Measurements from ENCODE around the gene GALNT1. TPM values are rescaled to one million over a fixed set of nuclear protein-coding genes. Genes with fewer than 3 reads are reported as not detected.

Gene GALNT1
- total RNA-seq, 1 experiment from 2014 or later = 25.6 TPM

GRCh38 chr18:35689728-35690127, 108.2 kb downstream of the GALNT1 start:
- Histone ChIP-seq H3K27ac (ENCODE audit: low read depth, low read length, poor library complexity, severe bottlenecking) (no peak overlapping the region), H3K9me3 (ENCODE audit: low read depth, low read length, poor library complexity, severe bottlenecking) (no peaks in the 10 kb centered on the region), H3K4me1 (ENCODE audit: insufficient read depth, low read length, poor library complexity, severe bottlenecking) (no peaks in the 10 kb centered on the region), H3K36me3 (ENCODE audit: insufficient read depth, low read length, poor library complexity, severe bottlenecking) (no peaks in the 10 kb centered on the region), H3K4me3 (ENCODE audit: low read depth, low read length, poor library complexity, severe bottlenecking) (no peak overlapping the region), H3K27me3 (replicated peaks; ENCODE audit: insufficient read depth, low read depth, low read length, poor library complexity) (no peaks in the 10 kb centered on the region)
- CTCF ChIA-PET = no interaction called here
- TF ChIP-seq, protein P1, sequence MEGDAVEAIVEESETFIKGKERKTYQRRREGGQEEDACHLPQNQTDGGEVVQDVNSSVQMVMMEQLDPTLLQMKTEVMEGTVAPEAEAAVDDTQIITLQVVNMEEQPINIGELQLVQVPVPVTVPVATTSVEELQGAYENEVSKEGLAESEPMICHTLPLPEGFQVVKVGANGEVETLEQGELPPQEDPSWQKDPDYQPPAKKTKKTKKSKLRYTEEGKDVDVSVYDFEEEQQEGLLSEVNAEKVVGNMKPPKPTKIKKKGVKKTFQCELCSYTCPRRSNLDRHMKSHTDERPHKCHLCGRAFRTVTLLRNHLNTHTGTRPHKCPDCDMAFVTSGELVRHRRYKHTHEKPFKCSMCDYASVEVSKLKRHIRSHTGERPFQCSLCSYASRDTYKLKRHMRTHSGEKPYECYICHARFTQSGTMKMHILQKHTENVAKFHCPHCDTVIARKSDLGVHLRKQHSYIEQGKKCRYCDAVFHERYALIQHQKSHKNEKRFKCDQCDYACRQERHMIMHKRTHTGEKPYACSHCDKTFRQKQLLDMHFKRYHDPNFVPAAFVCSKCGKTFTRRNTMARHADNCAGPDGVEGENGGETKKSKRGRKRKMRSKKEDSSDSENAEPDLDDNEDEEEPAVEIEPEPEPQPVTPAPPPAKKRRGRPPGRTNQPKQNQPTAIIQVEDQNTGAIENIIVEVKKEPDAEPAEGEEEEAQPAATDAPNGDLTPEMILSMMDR (conservative IDR thresholded peaks at IDR 0.05; ENCODE audit: low read depth, low read length) = no peak
- TF ChIP-seq EZH2 (IDR thresholded peaks at IDR 0.05; ENCODE audit: borderline replicate concordance, low read depth, low read length, poor library complexity, severe bottlenecking) = no peak
- BruUV-seq (replicated peaks) = no TSS peak
- no peak for DNase-seq (ENCODE audit: low spot score)
- POLR2A ChIA-PET (ENCODE audit: low non-redundant PET) = no interaction called here
- intact Hi-C loops (cut with micrococcal nuclease; ENCODE audit: unreplicated experiment) = no loop called here

GRCh38 chr18:35691625-35692024, 110.1 kb downstream of the GALNT1 start:
- Histone ChIP-seq H3K27me3 (replicated peaks; ENCODE audit: insufficient read depth, low read depth, low read length, poor library complexity) (no peaks in the 10 kb centered on the region), H3K9me3 (ENCODE audit: low read depth, low read length, poor library complexity, severe bottlenecking) (no peaks in the 10 kb centered on the region), H3K36me3 (ENCODE audit: insufficient read depth, low read length, poor library complexity, severe bottlenecking) (no peaks in the 10 kb centered on the region), H3K4me1 (ENCODE audit: insufficient read depth, low read length, poor library complexity, severe bottlenecking) (no peaks in the 10 kb centered on the region), H3K27ac (ENCODE audit: low read depth, low read length, poor library complexity, severe bottlenecking) (no peak overlapping the region), H3K4me3 (ENCODE audit: low read depth, low read length, poor library complexity, severe bottlenecking) (no peak overlapping the region)
- TF ChIP-seq EZH2 (IDR thresholded peaks at IDR 0.05; ENCODE audit: borderline replicate concordance, low read depth, low read length, poor library complexity, severe bottlenecking) = no peak
- TF ChIP-seq, protein P1 (conservative IDR thresholded peaks at IDR 0.05; ENCODE audit: low read depth, low read length) = no peak
- DNase-seq (ENCODE audit: low spot score) = no peak
- ChIA-PET CTCF (no interaction called here), POLR2A (ENCODE audit: low non-redundant PET) (no interaction called here)
- no TSS peak for BruUV-seq (replicated peaks)
- intact Hi-C loops (cut with micrococcal nuclease; ENCODE audit: unreplicated experiment) = no loop called here

- POLR2A ChIA-PET (ENCODE audit: low non-redundant PET) = no interaction called here
Observed at GRCh38 chr18:35692866-35693265, 111.3 kb downstream of the GALNT1 start.

More at GRCh38 chr18:35692866-35693265, 111.3 kb downstream of the GALNT1 start:
- no peak overlapping the region for H3K27ac ChIP-seq (ENCODE audit: low read depth, low read length, poor library complexity, severe bottlenecking)
- no peak overlapping the region for H3K4me3 ChIP-seq (ENCODE audit: low read depth, low read length, poor library complexity, severe bottlenecking)
- no peaks in the 10 kb centered on the region for H3K4me1 ChIP-seq (ENCODE audit: insufficient read depth, low read length, poor library complexity, severe bottlenecking)
- H3K9me3 ChIP-seq (ENCODE audit: low read depth, low read length, poor library complexity, severe bottlenecking) = no peaks in the 10 kb centered on the region
- no peaks in the 10 kb centered on the region for H3K36me3 ChIP-seq (ENCODE audit: insufficient read depth, low read length, poor library complexity, severe bottlenecking)
- H3K27me3 ChIP-seq (replicated peaks; ENCODE audit: insufficient read depth, low read depth, low read length, poor library complexity) = no peaks in the 10 kb centered on the region
- intact Hi-C loops (cut with micrococcal nuclease; ENCODE audit: unreplicated experiment) = no loop called here
- no peak for DNase-seq (ENCODE audit: low spot score)
- TF ChIP-seq EZH2 (IDR thresholded peaks at IDR 0.05; ENCODE audit: borderline replicate concordance, low read depth, low read length, poor library complexity, severe bottlenecking) = no peak
- TF ChIP-seq, protein P1 (conservative IDR thresholded peaks at IDR 0.05; ENCODE audit: low read depth, low read length) = no peak
- CTCF ChIA-PET = no interaction called here
- BruUV-seq (replicated peaks) = no TSS peak
